ENCODE measurements around the gene KRT86. TPM values are rescaled to one million over a fixed set of nuclear protein-coding genes. Genes with fewer than 3 reads are reported as not detected.
"Not testable (repeated sequence)": the region's sequence is repeated elsewhere in the genome, so short reads cannot be mapped to it uniquely, and the experiment has no call there.

Gene KRT86
- total RNA-seq, 2 experiments from 2014 or later = not detected

- CTCF ChIA-PET = interaction anchor here (0.7 to 2.5 kb wide), 7 partner anchors 8 to 126 kb away, joined by 3 to 12 read pairs (median 4); no protein-coding TSS in a partner anchor
- POLR2A ChIA-PET = no interaction called here
- Mint-ChIP-seq H3K27ac (no peak overlapping the region), H3K36me3 (ENCODE audit: low read depth) (no peaks in the 10 kb centered on the region), H3K9me3 (no peaks in the 10 kb centered on the region), H3K27me3 (peaks cover 5% of the 10 kb centered on the region), H3K4me3 (no peak overlapping the region), H3K4me1 (peaks cover 11% of the 10 kb centered on the region)
- DNase-seq = no peak
Measured at GRCh38 chr12:52285851-52286530, 11.5 kb downstream of the KRT86 start.

GRCh38 chr12:52286857-52287785 lies 12.7 kb downstream of the KRT86 start:
- H3K9me3 Mint-ChIP-seq; DNase-seq; POLR2A ChIA-PET; H3K27ac Mint-ChIP-seq; H3K4me3 Mint-ChIP-seq; H3K36me3 Mint-ChIP-seq (ENCODE audit: low read depth): not testable (repeated sequence)
- peaks cover 11% of the 10 kb centered on the region for H3K27me3 Mint-ChIP-seq
- H3K4me1 Mint-ChIP-seq = peaks cover 11% of the 10 kb centered on the region
- CTCF ChIA-PET = interaction anchor here (1.0 to 2.5 kb wide), 4 partner anchors 9 to 27 kb away, joined by 3 to 12 read pairs (median 6); no protein-coding TSS in a partner anchor

GRCh38 chr12:52287816-52288805 lies 13.7 kb downstream of the KRT86 start:
- peaks cover 14% of the 10 kb centered on the region for H3K27me3 Mint-ChIP-seq
- H3K4me1 Mint-ChIP-seq = peaks cover 11% of the 10 kb centered on the region
- DNase-seq; H3K9me3 Mint-ChIP-seq; POLR2A ChIA-PET; CTCF ChIA-PET; H3K4me3 Mint-ChIP-seq; H3K36me3 Mint-ChIP-seq (ENCODE audit: low read depth): not testable (repeated sequence)
- H3K27ac Mint-ChIP-seq = peak overlapping the region; percentile 36

- CTCF ChIA-PET; H3K27ac Mint-ChIP-seq; DNase-seq; POLR2A ChIA-PET; H3K9me3 Mint-ChIP-seq; H3K36me3 Mint-ChIP-seq (ENCODE audit: low read depth); H3K4me3 Mint-ChIP-seq: not testable (repeated sequence)
- peaks cover 19% of the 10 kb centered on the region for H3K4me1 Mint-ChIP-seq
- H3K27me3 Mint-ChIP-seq = peaks cover 34% of the 10 kb centered on the region
Measured at GRCh38 chr12:52290483-52291134, 16.2 kb downstream of the KRT86 start.

- ChIA-PET CTCF (no interaction called here), POLR2A (no interaction called here)
Measured at GRCh38 chr12:52291267-52291935, 17.0 kb downstream of the KRT86 start, which contains the start of gene KRT81. KRT81 (minus strand) TSS chr12:52291534; CDS start chr12:52291465, 69 bp downstream.

GRCh38 chr12:52293926-52294325 lies 19.5 kb downstream of the KRT86 start:
- POLR2A ChIA-PET = no interaction called here
- Mint-ChIP-seq H3K9me3 (no peaks in the 10 kb centered on the region), H3K4me3 (no peak overlapping the region), H3K27ac (no peak overlapping the region), H3K36me3 (ENCODE audit: low read depth) (no peaks in the 10 kb centered on the region), H3K4me1 (peaks cover 9% of the 10 kb centered on the region), H3K27me3 (peaks cover 55% of the 10 kb centered on the region)
- no peak for DNase-seq
- CTCF ChIA-PET = interaction anchor here (0.6 to 1.9 kb wide), 2 partner anchors 15 to 737 kb away, joined by 5 to 10 read pairs; no protein-coding TSS in a partner anchor

More at GRCh38 chr12:52291267-52291935, 17.0 kb downstream of the KRT86 start, which contains the start of gene KRT81:
- H3K27me3 Mint-ChIP-seq = peaks cover 39% of the 10 kb centered on the region
- H3K36me3 Mint-ChIP-seq (ENCODE audit: low read depth) = no peaks in the 10 kb centered on the region
- peaks cover 19% of the 10 kb centered on the region for H3K4me1 Mint-ChIP-seq
- DNase-seq = no peak
- H3K4me3 Mint-ChIP-seq = no peak within 1 kb of the TSS
- no peaks in the 10 kb centered on the region for H3K9me3 Mint-ChIP-seq
- H3K27ac Mint-ChIP-seq = no peak within 1 kb of the TSS

GRCh38 chr12:52294803-52295202 lies 20.4 kb downstream of the KRT86 start:
- Mint-ChIP-seq H3K36me3 (ENCODE audit: low read depth) (no peaks in the 10 kb centered on the region), H3K9me3 (no peaks in the 10 kb centered on the region), H3K27ac (no peak overlapping the region), H3K4me1 (peaks cover 9% of the 10 kb centered on the region), H3K4me3 (no peak overlapping the region), H3K27me3 (peaks cover 62% of the 10 kb centered on the region)
- POLR2A ChIA-PET = no interaction called here
- no peak for DNase-seq
- CTCF ChIA-PET = interaction anchor here (1.0 to 1.9 kb wide), 5 partner anchors 16 to 272 kb away, joined by 3 to 10 read pairs (median 4); no protein-coding TSS in a partner anchor

- Mint-ChIP-seq H3K4me1 (peaks cover 9% of the 10 kb centered on the region), H3K4me3 (no peak overlapping the region), H3K27ac (no peak overlapping the region), H3K9me3 (no peaks in the 10 kb centered on the region), H3K36me3 (ENCODE audit: low read depth) (no peaks in the 10 kb centered on the region), H3K27me3 (peaks cover 63% of the 10 kb centered on the region)
- CTCF ChIA-PET = interaction anchor here (0.8 to 1.9 kb wide), 6 partner anchors 13 to 273 kb away, joined by 3 to 10 read pairs (median 4); no protein-coding TSS in a partner anchor
- POLR2A ChIA-PET = no interaction called here
- DNase-seq = no peak
Measured at GRCh38 chr12:52295663-52296062, 21.2 kb downstream of the KRT86 start.

- Mint-ChIP-seq H3K27me3 (peaks cover 59% of the 10 kb centered on the region), H3K9me3 (no peaks in the 10 kb centered on the region), H3K4me1 (peaks cover 9% of the 10 kb centered on the region), H3K4me3 (no peak overlapping the region), H3K27ac (no peak overlapping the region), H3K36me3 (ENCODE audit: low read depth) (no peaks in the 10 kb centered on the region)
- no peak for DNase-seq
- ChIA-PET POLR2A (no interaction called here), CTCF (interaction anchor here (0.6 to 0.9 kb wide), 2 partner anchors 10 to 11 kb away, joined by 3 read pairs; no protein-coding TSS in a partner anchor)
Measured at GRCh38 chr12:52296572-52297215, 22.2 kb downstream of the KRT86 start.

- H3K9me3 Mint-ChIP-seq = no peaks in the 10 kb centered on the region
- H3K36me3 Mint-ChIP-seq (ENCODE audit: low read depth) = no peaks in the 10 kb centered on the region
- peaks cover 46% of the 10 kb centered on the region for H3K27me3 Mint-ChIP-seq
- CTCF ChIA-PET = no interaction called here
- H3K27ac Mint-ChIP-seq = no peak overlapping the region
- POLR2A ChIA-PET = no interaction called here
- H3K4me1 Mint-ChIP-seq = peaks cover 9% of the 10 kb centered on the region
- no peak overlapping the region for H3K4me3 Mint-ChIP-seq
- DNase-seq = no peak
Measured at GRCh38 chr12:52298677-52299190, 24.3 kb downstream of the KRT86 start.
